ENCODE results near the gene ABCC5. TPM values are rescaled to one million over a fixed set of nuclear protein-coding genes. Genes with fewer than 3 reads are reported as not detected.

ABCC5 gene
- total and polyA plus RNA-seq, 2 experiments from 2014 or later: 68.8 to 92.0 TPM

GRCh38 chr3:184004476-184004875, 13.2 kb downstream of the ABCC5 start:
- no peak for DNase-seq (ENCODE audit: low read depth in 1 of 2, low spot score in 1 of 2)
- Histone ChIP-seq H3K27ac (no peak overlapping the region), H3K9me3 (ENCODE audit: low read depth) (no peaks in the 10 kb centered on the region), H3K27me3 (no peaks in the 10 kb centered on the region), H3K4me3 (no peak overlapping the region), H3K4me1 (ENCODE audit: low read depth) (peaks cover 13% of the 10 kb centered on the region), H3K36me3 (peaks cover 13% of the 10 kb centered on the region)
- no peak for TF ChIP-seq CTCF (IDR thresholded peaks at IDR 0.05; ENCODE audit: low read depth, low read length)

- no peak for TF ChIP-seq CTCF (IDR thresholded peaks at IDR 0.05; ENCODE audit: low read depth, low read length)
- H3K27me3 ChIP-seq: no peaks in the 10 kb centered on the region
- peak in 1 of 2 donors; percentile 71 for DNase-seq (ENCODE audit: low read depth in 1 of 2, low spot score in 1 of 2)
- H3K4me3 ChIP-seq: no peak overlapping the region
- H3K9me3 ChIP-seq (ENCODE audit: low read depth): no peaks in the 10 kb centered on the region
- H3K27ac ChIP-seq: no peak overlapping the region
- peaks cover 13% of the 10 kb centered on the region for H3K4me1 ChIP-seq (ENCODE audit: low read depth)
- H3K36me3 ChIP-seq: peaks cover 10% of the 10 kb centered on the region
These were observed 14.3 kb downstream of the ABCC5 start for GRCh38 chr3:184003187-184003967.

DNA sequence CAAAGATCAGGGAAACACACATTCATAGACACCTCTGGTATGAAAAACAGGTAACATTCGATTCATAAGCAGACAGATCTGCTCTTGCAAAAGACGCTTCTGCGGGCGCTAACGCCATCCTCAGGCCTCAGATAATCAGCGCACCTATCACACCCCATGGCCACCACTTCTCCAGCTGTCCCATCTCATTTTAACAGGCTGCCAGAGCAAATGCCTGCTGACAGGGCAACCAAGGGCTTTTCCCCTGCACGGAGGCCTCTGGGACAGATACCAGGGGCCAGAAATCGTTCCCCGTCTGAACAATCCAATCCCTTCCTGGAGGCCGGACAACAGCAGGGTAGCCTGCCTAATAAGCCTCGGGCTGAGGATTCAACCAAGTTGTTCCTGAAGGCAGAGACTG, 15.2 kb downstream of the ABCC5 start:
- Histone ChIP-seq H3K27ac (no peak overlapping the region), H3K27me3 (no peaks in the 10 kb centered on the region), H3K4me3 (no peak overlapping the region), H3K9me3 (ENCODE audit: low read depth) (no peaks in the 10 kb centered on the region), H3K4me1 (ENCODE audit: low read depth) (peaks cover 13% of the 10 kb centered on the region), H3K36me3 (peaks cover 11% of the 10 kb centered on the region)
- no peak for DNase-seq (ENCODE audit: low read depth in 1 of 2, low spot score in 1 of 2)
- no peak for TF ChIP-seq CTCF (IDR thresholded peaks at IDR 0.05; ENCODE audit: low read depth, low read length)

- H3K27me3 ChIP-seq: no peaks in the 10 kb centered on the region
- DNase-seq (ENCODE audit: low read depth in 1 of 2, low spot score in 1 of 2): no peak
- H3K4me1 ChIP-seq (ENCODE audit: low read depth): peaks cover 13% of the 10 kb centered on the region
- no peak overlapping the region for H3K4me3 ChIP-seq
- no peak overlapping the region for H3K27ac ChIP-seq
- H3K36me3 ChIP-seq: peaks cover 11% of the 10 kb centered on the region
- H3K9me3 ChIP-seq (ENCODE audit: low read depth): no peaks in the 10 kb centered on the region
- TF ChIP-seq CTCF (IDR thresholded peaks at IDR 0.05; ENCODE audit: low read depth, low read length): no peak
These were observed 15.9 kb downstream of the ABCC5 start for GRCh38 chr3:184001761-184002160.

- Histone ChIP-seq H3K27ac (no peak overlapping the region), H3K4me1 (ENCODE audit: low read depth) (no peaks in the 10 kb centered on the region), H3K36me3 (peaks cover 20% of the 10 kb centered on the region), H3K9me3 (ENCODE audit: low read depth) (no peaks in the 10 kb centered on the region), H3K4me3 (no peak overlapping the region), H3K27me3 (no peaks in the 10 kb centered on the region)
- DNase-seq (ENCODE audit: low read depth in 1 of 2, low spot score in 1 of 2): no peak
- no peak for TF ChIP-seq CTCF (IDR thresholded peaks at IDR 0.05; ENCODE audit: low read depth, low read length)
These were observed 26.3 kb downstream of the ABCC5 start for GRCh38 chr3:183991403-183991802.

Measured in cardiac muscle cell (in vitro differentiated cells and primary cell).